H9 (cell line): ENCODE data around the gene CTIF. TPM values are rescaled to one million over a fixed set of nuclear protein-coding genes. Genes with fewer than 3 reads are reported as not detected.

ENCODE experiments used
- DNase-seq: peaks from one replicate; pipeline ENCODE4 v3.0.0-alpha.2; 2017
- H2AFZ ChIP-seq: one replicate; pipeline ENCODE4 v1.6.1; 2013; ENCODE audit warnings: mild to moderate bottlenecking, low read length, control low read depth, moderate library complexity
- H2AK5ac ChIP-seq: 2 replicates; pipeline ENCODE4 v1.6.1; 2013; ENCODE audit warnings: low read length, control low read depth, mixed read lengths; ENCODE audit not compliant: insufficient read length
- H2BK120ac ChIP-seq: one replicate; pipeline ENCODE4 v1.6.1; 2013; ENCODE audit warnings: low read depth, mild to moderate bottlenecking, low read length, control low read depth, inconsistent platforms; ENCODE audit not compliant: poor library complexity, severe bottlenecking
- H2BK12ac ChIP-seq: 2 replicates; pipeline ENCODE4 v1.6.1; 2013; ENCODE audit warnings: low read length, control low read depth, mixed read lengths, low read depth; ENCODE audit not compliant: insufficient read length
- H2BK15ac ChIP-seq: 2 replicates; pipeline ENCODE4 v1.6.1; 2013; ENCODE audit warnings: low read depth, low read length, control low read depth
- H2BK20ac ChIP-seq: one replicate; pipeline ENCODE4 v1.6.1; 2013; ENCODE audit warnings: low read depth, mild to moderate bottlenecking, low read length, control low read depth, inconsistent platforms; ENCODE audit not compliant: poor library complexity, severe bottlenecking
- H2BK5ac ChIP-seq: 2 replicates; pipeline ENCODE4 v1.6.1; 2013; ENCODE audit warnings: low read length, control low read depth, mixed read lengths; ENCODE audit not compliant: insufficient read length
- H3K14ac ChIP-seq: 2 replicates; pipeline ENCODE4 v1.6.1; 2013; ENCODE audit warnings: low read length, control low read depth; ENCODE audit not compliant: insufficient read depth
- H3K18ac ChIP-seq: 2 replicates; pipeline ENCODE4 v1.6.1; 2013; ENCODE audit warnings: low read depth, mild to moderate bottlenecking, mixed read lengths, low read length, control low read depth; ENCODE audit not compliant: insufficient read length
- H3K23ac ChIP-seq: 2 replicates; pipeline ENCODE4 v1.6.1; 2013; ENCODE audit warnings: low read length, control low read depth, mixed read lengths, low read depth; ENCODE audit not compliant: insufficient read length
- H3K23me2 ChIP-seq: 2 replicates; pipeline ENCODE4 v1.6.1; 2013; ENCODE audit warnings: low read depth, mild to moderate bottlenecking, mixed read lengths, low read length, control low read depth; ENCODE audit not compliant: insufficient read length, poor library complexity, severe bottlenecking
- H3K27ac ChIP-seq: 2 replicates; pipeline ENCODE4 v1.5.1; 2013; ENCODE audit warnings: low read length, control low read depth, mixed read lengths, low read depth; ENCODE audit not compliant: insufficient read length
- H3K27me3 ChIP-seq: 2 replicates; pipeline ENCODE4 v1.6.1; 2013; ENCODE audit warnings: low read length, control low read depth, inconsistent platforms; ENCODE audit not compliant: insufficient read depth
- H3K4ac ChIP-seq: 2 replicates; pipeline ENCODE4 v1.6.1; 2013; ENCODE audit warnings: low read depth, mild to moderate bottlenecking, control low read depth, inconsistent platforms, low read length, moderate library complexity
- H3K4me1 ChIP-seq: 2 replicates; pipeline ENCODE4 v1.6.1; 2013; ENCODE audit warnings: low read length, control low read depth, inconsistent platforms; ENCODE audit not compliant: insufficient read depth
- H3K4me2 ChIP-seq: 2 replicates; pipeline ENCODE4 v1.6.1; 2013; ENCODE audit warnings: low read length, control low read depth, mixed read lengths; ENCODE audit not compliant: insufficient read length, insufficient read depth
- H3K56ac ChIP-seq: 2 replicates; pipeline ENCODE4 v1.6.1; 2013; ENCODE audit warnings: low read depth, mild to moderate bottlenecking, mixed read lengths, low read length, control low read depth; ENCODE audit not compliant: insufficient read length
- H3K79me1 ChIP-seq: 2 replicates; pipeline ENCODE4 v1.6.1; 2013; ENCODE audit warnings: low read depth, mild to moderate bottlenecking, moderate library complexity, low read length, control low read depth, inconsistent platforms; ENCODE audit not compliant: insufficient read depth, poor library complexity, severe bottlenecking
- H3K79me2 ChIP-seq: 2 replicates; pipeline ENCODE4 v1.6.1; 2013; ENCODE audit warnings: low read length, control low read depth, inconsistent platforms; ENCODE audit not compliant: insufficient read depth
- H3K9ac ChIP-seq: 2 replicates; pipeline ENCODE4 v1.6.1; 2013; ENCODE audit warnings: low read length, control low read depth, mixed read lengths; ENCODE audit not compliant: insufficient read length; ENCODE audit errors: extremely low read depth
- H3K9me3 ChIP-seq: one replicate; pipeline ENCODE4 v1.6.1; 2013; ENCODE audit warnings: low read depth, low read length, inconsistent platforms; ENCODE audit not compliant: control insufficient read depth
- H3T11ph ChIP-seq: one replicate; pipeline ENCODE4 v1.6.1; 2013; ENCODE audit warnings: mild to moderate bottlenecking, low read length, control low read depth, inconsistent platforms
- H4K20me1 ChIP-seq: one replicate; pipeline ENCODE4 v1.6.1; 2013; ENCODE audit not compliant: control insufficient read depth, insufficient read length, insufficient read depth
- H4K5ac ChIP-seq: 2 replicates; pipeline ENCODE4 v1.6.1; 2013; ENCODE audit warnings: low read depth, mild to moderate bottlenecking, mixed read lengths, low read length, control low read depth; ENCODE audit not compliant: insufficient read length
- H4K8ac ChIP-seq: replicated peaks from 2 replicates; pipeline ENCODE4 v1.6.1; 2013; ENCODE audit warnings: low read length, control low read depth, mixed read lengths, low read depth; ENCODE audit not compliant: insufficient read length
- H4K91ac ChIP-seq: 2 replicates; pipeline ENCODE4 v1.6.1; 2013; ENCODE audit warnings: low read depth, mild to moderate bottlenecking, moderate library complexity, mixed read lengths, low read length, control low read depth; ENCODE audit not compliant: insufficient read length
- H3K27ac Mint-ChIP-seq, 3 experiments: 2 replicates in 2 of 3; 3 replicates in 1 of 3; pipeline ENCODE4 v1.8.0; 2020 to 2021; ENCODE audit warnings: mixed read lengths in 3 of 3, mild to moderate bottlenecking in 1 of 3, moderate library complexity in 1 of 3
- H3K27me3 Mint-ChIP-seq: 2 replicates; pipeline ENCODE4 v1.8.0; 2021; ENCODE audit warnings: low read depth, mild to moderate bottlenecking, moderate library complexity, mixed read lengths
- H3K36me3 Mint-ChIP-seq, 3 experiments: 2 replicates in 2 of 3; 3 replicates in 1 of 3; pipeline ENCODE4 v1.8.0; 2020 to 2021; ENCODE audit warnings: low read depth in 3 of 3, mixed read lengths in 3 of 3; ENCODE audit not compliant: insufficient read depth in 1 of 3
- H3K4me1 Mint-ChIP-seq, 2 experiments: 2 replicates each; pipeline ENCODE4 v1.8.0; 2020; ENCODE audit warnings: mixed read lengths in 2 of 2
- H3K4me3 Mint-ChIP-seq, 2 experiments: 2 replicates in 1 of 2; 3 replicates in 1 of 2; pipeline ENCODE4 v1.8.0; 2020 to 2021; ENCODE audit warnings: mild to moderate bottlenecking in 2 of 2, mixed read lengths in 2 of 2, moderate library complexity in 1 of 2
- H3K9me3 Mint-ChIP-seq, 2 experiments: 2 replicates in 1 of 2; 3 replicates in 1 of 2; pipeline ENCODE4 v1.8.0; 2020; ENCODE audit warnings: mild to moderate bottlenecking in 2 of 2, mixed read lengths in 2 of 2, moderate library complexity in 1 of 2
- CTCF ChIP-seq: fragments of 200-600 bp; sonication (generic); conservative IDR thresholded peaks from 3 replicates; pipeline ENCODE4 v1.8.0; 2021; ENCODE audit warnings: antibody characterized with exemption, mild to moderate bottlenecking
- WGBS: extraction: QIAGEN DNeasy Blood & Tissue Kit; methylation state at CpG from one replicate; pipeline ENCODE4 v1.1.7; 2013; ENCODE audit warnings: missing lambda C conversion rate, low lambda C conversion rate, mixed read lengths; ENCODE audit not compliant: insufficient read length; ENCODE audit errors: extremely low coverage; 5-methylcytosine and 5-hydroxymethylcytosine counted together
- total RNA-seq: library from RNA; stranded (reverse); gene quantifications from 2 replicates; pipeline ENCODE4 v1.2.1, GENCODE V29; 2021

CTIF gene
- total RNA-seq, 1 experiment from 2014 or later, result 15.8 TPM

- 0 out of 7 replicates have a peak overlapping the region, but pooled peaks of 1 of the 3 experiments have one; percentile 28 for H3K27ac Mint-ChIP-seq
Observed at GRCh38 chr18:48896875-48897511, 358.2 kb downstream of the CTIF start.

More at GRCh38 chr18:48896875-48897511, 358.2 kb downstream of the CTIF start:
- H3K14ac ChIP-seq, result no peak overlapping the region
- no peaks in the 10 kb centered on the region for H3K23me2 ChIP-seq
- no peak overlapping the region for H2BK5ac ChIP-seq
- Mint-ChIP-seq H3K36me3 (no peaks in the 10 kb centered on the region), H3K9me3 (peaks cover 0 to 3% of the 10 kb centered on the region in 2 experiments; a peak in 2 of 5 replicates), H3K27me3 (no peaks in the 10 kb centered on the region), H3K4me1 (peaks cover 8 to 15% of the 10 kb centered on the region in 2 experiments), H3K4me3 (no peak overlapping the region; a peak in 1 of 5 replicates)
- peak; percentile 73 for TF ChIP-seq CTCF
- no peaks in the 10 kb centered on the region for H3K4me1 ChIP-seq
- H3K27me3 ChIP-seq, result no peaks in the 10 kb centered on the region
- no peaks in the 10 kb centered on the region for H3K79me1 ChIP-seq
- H2BK12ac ChIP-seq, result no peak overlapping the region
- H2BK15ac ChIP-seq, result no peak overlapping the region
- H3T11ph ChIP-seq, result no peak overlapping the region
- H3K79me2 ChIP-seq, result no peaks in the 10 kb centered on the region
- H3K4ac ChIP-seq, result no peak overlapping the region
- H2AFZ ChIP-seq, result no peak overlapping the region
- no peak overlapping the region for H4K5ac ChIP-seq
- H3K56ac ChIP-seq, result no peak overlapping the region
- no peaks in the 10 kb centered on the region for H3K9me3 ChIP-seq
- no peak overlapping the region for H3K23ac ChIP-seq
- no peak overlapping the region for H4K91ac ChIP-seq
- WGBS, result no CpG with 5 or more reads among the region's 9 CpGs
- no peak overlapping the region for H3K27ac ChIP-seq
- H2BK20ac ChIP-seq, result no peak overlapping the region
- H2AK5ac ChIP-seq, result no peak overlapping the region
- no peak overlapping the region for H2BK120ac ChIP-seq
- H4K20me1 ChIP-seq, result no peaks in the 10 kb centered on the region
- no peak overlapping the region for H4K8ac ChIP-seq
- H3K9ac ChIP-seq, result no peak overlapping the region
- no peak overlapping the region for H3K18ac ChIP-seq
- DNase-seq, result peak; percentile 86
- H3K4me2 ChIP-seq, result no peak overlapping the region
